K562 (cell line): ENCODE results near the gene NUCB2. TPM values are rescaled to one million over a fixed set of nuclear protein-coding genes. Genes with fewer than 3 reads are reported as not detected.

Source experiments
- FOXJ2 ChIP-seq: fragments of 200-800 bp; sonication (Bioruptor generic); IDR thresholded peaks from 2 replicates; pipeline ENCODE4 v1.6.1; 2016; ENCODE audit warnings: missing genetic modification characterization, missing compliant biosample characterization
- KAT8 ChIP-seq: fragments of 450-650 bp; IDR thresholded peaks from 2 replicates; pipeline ENCODE4 v1.6.1; 2016; ENCODE audit warnings: low read depth, mild to moderate bottlenecking
- MLX ChIP-seq, 2 experiments: fragments of 450-650 bp in 1 of 2; sonication (generic) in 1 of 2; formaldehyde crosslinking; conservative IDR thresholded peaks; 2 replicates each; pipeline versions ENCODE4 v1.4.0 to v1.8.1; 2020 to 2022; ENCODE audit warnings: mild to moderate bottlenecking in 1 of 2, missing genetic modification reagents in 1 of 2
- MTF1 ChIP-seq: fragments of 250-450 bp; sonication (Bioruptor Pico); IDR thresholded peaks from 2 replicates; pipeline ENCODE4 v1.9.0; 2021; ENCODE audit warnings: moderate library complexity, mild to moderate bottlenecking, inconsistent platforms, borderline replicate concordance
- RBM39 ChIP-seq: fragments of 200-400 bp; formaldehyde crosslinking; optimal IDR thresholded peaks from 2 replicates; pipeline ENCODE3; 2018; ENCODE audit warnings: low read depth, low read length
- SMARCE1 ChIP-seq: fragments of 450-650 bp; IDR thresholded peaks from 2 replicates; pipeline ENCODE4 v1.7.1; 2016; ENCODE audit warnings: mild to moderate bottlenecking
- THAP12 ChIP-seq: fragments of 250-450 bp; sonication (Bioruptor Pico); IDR thresholded peaks from 2 replicates; pipeline ENCODE4 v1.9.0; 2021; ENCODE audit warnings: mild to moderate bottlenecking, inconsistent platforms
- ZC3H11A ChIP-seq: IDR thresholded peaks from 2 replicates; pipeline ENCODE4 v1.6.1; 2012; ENCODE audit warnings: low read depth, low read length, improper control_type of control experiment
- ZNF224 ChIP-seq: sonication (generic); formaldehyde crosslinking; IDR thresholded peaks from 2 replicates; pipeline ENCODE4 v1.8.0; 2022; ENCODE audit warnings: mild to moderate bottlenecking, missing genetic modification reagents
- polyA plus RNA-seq, 8 experiments: library from polyadenylated mRNA; depleted of rRNA in 4 of 8; stranded (reverse) in 5 of 8; unstranded in 3 of 8; fragments of >200 nt; fragmentation: Nextera tagmentation in 2 of 8; fragmentation: Illumina TruSeq in 1 of 8; extraction: Ambion mirVana in 2 of 8; extraction: Trizol in 1 of 8; gene quantifications; 2 replicates each; pipeline versions ENCODE4 v1.2.1 to v1.2.3, GENCODE V29; 2011 to 2014; ENCODE audit warnings: inconsistent platforms in 1 of 8, missing spikeins in 1 of 8
- total RNA-seq, 7 experiments: library from RNA; depleted of rRNA in 6 of 7; stranded (reverse); fragments of >200 nt in 6 of 7; fragmentation: Illumina TruSeq in 2 of 7; extraction: Trizol in 2 of 7; gene quantifications; 2 replicates each; pipeline versions ENCODE4 v1.2.1 to v1.2.3, GENCODE V29; 2011 to 2021; ENCODE audit warnings: low replicate concordance in 1 of 7

Gene NUCB2
- total and polyA plus RNA-seq, 9 of the 15 experiments (the other 6 are each of a cell fraction or from before 2014, with no cell fraction given), result 54.0 to 108 (median 84.6) TPM

- TF ChIP-seq FOXJ2 (tag) (no peak), MTF1 (no peak), SMARCE1 (no peak), ZC3H11A (no peak), ZNF224 (CRISPR knock-in tag) (no peak), KAT8 (no peak), MLX (CRISPR knock-in tag; conservative IDR thresholded peaks at IDR 0.05) (no peak), RBM39 (no peak), THAP12 (no peak)
These were observed 71.1 kb downstream of the NUCB2 start (continued) for GRCh38 chr11:17347676-17348075.
